GM10847 (cell line): Measurements from ENCODE around the gene SCAI.

ENCODE experiments used
- POLR2A ChIP-seq: IDR thresholded peaks from 2 replicates; pipeline ENCODE4 v1.6.1; 2011; ENCODE audit not compliant: insufficient read length; ENCODE audit errors: extremely low read depth

SCAI gene

GRCh38 chr9:124964604-124965003, 178.7 kb downstream of the SCAI start:
- TF ChIP-seq POLR2A, result no peak

GRCh38 chr9:124964056-124964455, 179.3 kb downstream of the SCAI start:
- TF ChIP-seq POLR2A, result no peak

- TF ChIP-seq POLR2A, result no peak
Measured at GRCh38 chr9:124960409-124960752, 182.9 kb downstream of the SCAI start.

DNA sequence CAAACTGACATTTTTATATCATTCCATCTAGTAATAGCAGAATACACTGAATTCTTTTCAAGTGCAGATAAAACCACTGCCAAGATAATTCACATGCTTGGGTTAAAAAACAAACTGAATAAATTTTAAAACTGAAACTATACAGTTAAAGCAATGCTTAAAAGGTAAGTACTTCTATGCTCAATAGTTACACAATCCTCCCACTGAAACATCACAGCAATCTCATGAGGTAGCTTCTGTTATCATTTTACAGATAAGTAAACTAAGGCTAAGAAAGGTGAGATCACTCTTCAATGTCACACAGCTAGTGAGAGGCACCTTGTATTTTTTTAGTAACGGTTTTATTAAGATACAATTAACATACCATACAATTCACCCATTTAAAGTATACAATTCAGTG, 189.1 kb downstream of the SCAI start:
- no peak for TF ChIP-seq POLR2A

DNA sequence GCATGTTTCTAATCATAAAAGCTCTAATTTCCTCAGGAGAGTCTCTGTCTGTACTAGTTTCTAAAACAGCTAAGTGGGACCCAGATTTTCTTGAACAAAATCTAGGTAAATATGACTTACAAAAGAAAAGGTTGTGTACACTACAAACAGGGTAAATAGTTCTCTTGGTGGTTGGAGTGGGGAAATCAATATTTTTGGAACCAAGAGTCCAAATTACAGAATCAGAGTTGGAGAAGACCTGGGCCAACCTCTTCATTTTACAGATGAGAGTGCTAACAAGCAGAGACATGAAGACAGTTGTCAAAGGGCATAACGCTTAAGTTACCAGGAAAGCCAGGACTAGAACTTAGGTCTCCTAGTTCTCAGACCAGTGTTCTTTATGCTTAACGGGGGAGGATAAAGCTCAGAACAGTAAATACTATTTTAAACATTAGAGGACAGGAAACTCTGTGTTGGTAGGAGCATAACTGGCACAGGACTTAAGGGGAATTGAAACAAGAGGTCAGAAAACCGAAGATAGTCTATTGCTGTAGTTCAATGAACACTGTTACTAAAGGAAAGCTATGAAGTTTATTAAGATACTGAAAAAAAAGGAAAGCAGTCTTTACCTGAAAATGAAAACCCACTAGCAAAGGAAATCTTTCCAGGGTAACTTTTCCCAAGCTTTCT, 193.1 kb downstream of the SCAI start:
- TF ChIP-seq POLR2A, result no peak

- TF ChIP-seq POLR2A, result no peak
Measured at GRCh38 chr9:124949387-124949786, 193.9 kb downstream of the SCAI start.

DNA sequence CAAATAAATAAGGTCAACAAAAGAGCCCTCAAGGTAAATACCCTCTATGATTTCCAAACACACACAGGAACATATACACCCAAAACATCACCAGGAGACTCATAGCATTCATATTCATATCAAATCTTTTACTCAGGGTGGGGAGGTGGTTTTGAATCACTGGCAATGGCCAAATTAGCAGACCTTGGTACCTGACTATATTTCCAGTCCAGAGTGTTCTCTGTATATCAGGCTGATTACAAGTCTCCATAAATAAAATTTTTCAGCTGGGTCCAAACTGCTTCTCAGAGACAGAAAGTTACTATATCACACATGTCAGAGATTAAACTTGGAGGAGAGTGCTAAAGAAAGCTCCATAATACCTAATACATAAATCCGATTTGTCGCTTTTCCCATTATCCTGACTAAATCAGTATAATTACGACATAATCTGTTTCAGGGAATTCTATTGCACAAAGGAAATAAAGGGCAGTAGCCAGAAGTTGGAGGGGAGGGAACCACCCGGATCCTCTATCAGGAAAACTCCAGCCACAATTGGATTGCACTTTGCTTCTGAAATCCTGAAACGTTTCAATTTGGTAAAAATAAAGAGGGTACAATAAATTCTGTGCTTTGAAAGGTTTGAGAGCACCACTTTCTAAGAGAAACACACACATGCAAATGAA, 195.5 kb downstream of the SCAI start:
- no peak for TF ChIP-seq POLR2A

GRCh38 chr9:124946167-124946566, 197.2 kb downstream of the SCAI start:
- TF ChIP-seq POLR2A, result no peak

DNA sequence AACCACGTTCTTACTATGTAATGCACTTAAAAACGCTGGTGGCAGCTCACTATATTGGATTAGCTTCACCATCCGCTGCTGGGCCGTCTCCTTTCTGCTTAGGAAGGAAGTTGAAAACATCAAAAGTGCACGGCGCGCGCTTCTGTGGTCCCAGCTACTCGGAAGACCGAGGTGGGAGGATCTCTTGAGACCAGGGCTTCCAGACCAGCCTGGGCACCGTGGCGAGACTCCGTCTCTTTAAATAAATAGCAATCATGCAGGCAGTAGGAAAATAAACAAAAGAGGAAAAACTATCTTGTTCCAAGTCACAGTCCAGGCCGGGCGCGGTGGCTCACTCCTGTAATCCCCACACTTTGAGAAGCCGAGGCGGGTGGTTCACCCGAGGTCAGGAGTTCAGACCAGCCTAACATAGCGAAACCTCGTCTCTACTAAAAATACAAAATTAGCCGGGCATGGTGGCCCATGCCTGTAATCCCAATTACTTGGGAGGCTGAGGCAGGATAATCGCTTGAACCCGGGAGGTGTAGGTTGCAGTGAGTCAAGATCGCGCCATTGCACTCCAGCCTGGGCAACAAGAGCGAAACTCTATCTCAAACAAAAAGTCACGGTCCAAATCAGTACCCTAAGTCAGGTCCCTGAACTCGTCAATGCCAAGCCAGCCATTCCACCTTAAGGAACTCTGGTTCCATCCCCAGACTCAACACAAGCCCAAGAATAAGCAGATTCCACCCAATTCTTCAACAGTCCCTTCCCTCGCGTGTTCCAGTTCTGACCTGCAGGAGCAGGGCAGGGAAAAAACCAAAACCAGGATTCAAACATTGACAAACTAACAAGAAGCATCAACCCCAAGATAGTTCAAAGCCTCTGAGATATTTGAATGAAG, 201.4 kb downstream of the SCAI start:
- no peak for TF ChIP-seq POLR2A

DNA sequence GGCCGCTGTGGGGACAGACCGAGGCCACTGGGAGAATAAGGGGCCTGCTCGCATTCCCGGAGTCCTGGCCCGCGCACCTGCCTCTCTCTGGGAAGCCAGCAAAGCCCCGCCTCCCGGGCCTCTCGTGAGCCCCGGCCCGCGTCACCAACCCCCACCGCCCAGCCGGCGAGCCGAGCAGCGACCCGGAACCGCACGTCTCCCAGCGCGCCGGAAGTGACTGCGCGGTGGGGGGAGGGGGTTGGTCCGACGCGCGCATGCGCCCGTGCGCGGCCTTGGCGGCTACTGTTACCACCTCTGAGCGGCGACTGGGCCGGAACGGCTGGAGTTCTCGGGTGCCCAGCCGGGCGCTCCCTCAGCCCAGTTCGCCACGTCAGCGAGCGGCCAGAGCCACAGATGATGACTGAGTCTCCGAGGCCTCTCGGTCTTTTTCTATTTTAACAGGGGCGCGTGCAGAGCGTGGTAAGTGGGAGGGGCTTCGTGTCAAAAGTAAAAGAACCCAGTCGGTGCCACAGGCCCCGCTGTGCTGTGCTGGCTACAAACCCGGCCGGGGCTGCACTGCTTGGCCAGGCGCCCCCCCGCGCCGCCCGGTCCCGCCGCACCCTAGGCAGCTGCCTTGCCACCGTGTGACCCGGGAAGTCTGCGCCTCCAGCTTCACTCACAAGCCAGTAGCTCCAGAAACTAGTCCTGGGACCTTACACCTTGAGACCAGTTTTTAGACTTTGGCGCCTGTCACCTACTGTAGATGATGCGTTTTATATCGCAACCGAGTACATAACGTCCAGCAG, 202.2 kb downstream of the SCAI start, which contains the start of gene GOLGA1:
Gene GOLGA1 (minus strand): TSS at position 190 of the 785 bp plus-strand sequence. CDS start 2,372 bp downstream, outside the sequence.
- peak; percentile 88 for TF ChIP-seq POLR2A

DNA sequence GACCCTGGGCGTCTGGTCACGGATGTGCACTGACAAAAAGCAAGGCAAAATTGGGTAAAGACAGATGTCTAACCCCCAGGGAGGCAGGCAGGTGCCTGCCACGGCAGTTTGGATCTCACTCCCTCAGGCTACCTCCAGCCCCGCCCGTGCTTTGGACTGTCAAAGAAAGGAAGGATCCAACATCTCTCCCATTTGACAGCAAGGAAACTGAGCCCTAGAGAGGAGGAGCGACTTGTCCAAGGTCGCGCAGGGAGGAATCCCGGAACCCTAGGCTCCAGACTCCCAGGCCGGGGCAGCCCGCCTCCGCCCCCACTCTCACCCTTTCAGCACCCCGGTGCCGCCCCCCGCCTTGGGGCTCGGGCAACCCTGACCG, 202.8 kb downstream of the SCAI start:
- TF ChIP-seq POLR2A, result no peak

DNA sequence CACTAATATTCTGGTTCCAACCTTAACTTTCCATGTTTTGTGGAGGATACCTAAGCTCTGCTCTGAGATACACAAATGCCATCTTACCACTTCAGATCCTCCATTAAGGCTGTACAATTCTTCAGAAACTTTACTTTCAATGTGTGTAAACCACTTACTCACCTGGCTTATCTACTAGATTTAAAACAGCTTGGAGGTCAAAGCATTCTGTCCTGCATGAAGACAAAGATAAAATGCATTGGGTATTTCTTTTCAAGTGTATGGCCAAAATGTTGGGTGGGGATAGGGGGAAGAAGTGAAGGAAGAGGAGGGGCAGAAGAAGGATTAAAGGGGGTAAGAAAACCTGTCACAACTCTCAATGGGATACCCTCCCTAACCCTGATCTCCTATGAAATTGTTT, 203.4 kb downstream of the SCAI start:
- TF ChIP-seq POLR2A, result no peak

- no peak for TF ChIP-seq POLR2A
Measured at GRCh38 chr9:124934290-124934689, 209.0 kb downstream of the SCAI start.

GRCh38 chr9:124932333-124932732, 211.0 kb downstream of the SCAI start:
- no peak for TF ChIP-seq POLR2A

DNA sequence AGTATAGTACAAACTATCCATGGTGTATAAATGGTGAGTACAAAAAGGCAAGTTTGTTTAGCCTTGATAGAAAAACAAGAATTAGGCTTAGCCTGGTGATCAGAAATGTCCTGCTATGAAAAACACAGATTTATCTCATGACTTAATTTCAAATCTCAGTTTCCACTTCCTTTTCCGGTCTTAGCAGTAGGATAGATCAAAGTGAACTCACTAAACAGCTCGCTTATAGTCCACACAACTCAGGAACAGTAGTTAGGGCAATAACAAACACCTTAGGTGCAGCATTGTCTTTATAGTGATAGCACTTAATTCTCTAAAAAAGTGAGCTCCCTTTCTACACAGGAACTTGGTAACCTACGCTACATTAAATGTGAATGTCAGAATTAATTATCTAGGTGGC, 213.9 kb downstream of the SCAI start:
- no peak for TF ChIP-seq POLR2A
